Dermis microvascular lymphatic vessel endothelial cell (primary cell): ENCODE measurements around the gene AP3D1. TPM values are rescaled to one million over a fixed set of nuclear protein-coding genes. Genes with fewer than 3 reads are reported as not detected.
"Not testable (repeated sequence)": the region's sequence is repeated elsewhere in the genome, so short reads cannot be mapped to it uniquely, and the experiment has no call there.

Experiments
- DNase-seq, 2 donors: peaks; one replicate each; pipeline versions ENCODE4 v3.0.0 to v3.0.0-alpha.2; 2010; ENCODE audit warnings: low read depth in 2 of 2
- total RNA-seq: library from RNA; depleted of rRNA; stranded (reverse); fragments of >200 nt; gene quantifications from 2 replicates; pipeline ENCODE4 v1.2.1, GENCODE V29; 2014

The AP3D1 gene
- total RNA-seq, 1 donor from 2014 or later = 57.6 TPM

DNA sequence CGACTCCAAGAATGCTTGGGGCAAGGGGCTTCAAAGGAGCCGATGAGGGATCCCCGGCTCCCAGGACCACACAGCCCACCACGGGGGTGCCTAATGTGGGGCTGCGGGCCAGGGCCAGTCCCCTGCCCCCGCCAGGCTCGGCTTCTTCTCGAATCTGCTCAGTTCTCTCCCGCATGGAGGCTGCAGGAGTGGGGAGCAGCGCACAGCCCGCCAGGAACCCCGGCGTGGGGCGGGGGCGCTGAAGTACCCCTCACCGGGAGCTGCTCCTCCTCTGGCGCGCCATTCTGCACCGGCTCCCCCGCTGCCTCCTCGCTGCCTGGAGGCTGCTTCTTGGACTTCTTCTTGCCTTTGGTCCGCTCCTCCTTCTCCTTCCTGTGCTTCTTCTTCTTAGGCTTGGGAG lies 39.9 kb downstream of the AP3D1 start:
- no peak for DNase-seq

DNA sequence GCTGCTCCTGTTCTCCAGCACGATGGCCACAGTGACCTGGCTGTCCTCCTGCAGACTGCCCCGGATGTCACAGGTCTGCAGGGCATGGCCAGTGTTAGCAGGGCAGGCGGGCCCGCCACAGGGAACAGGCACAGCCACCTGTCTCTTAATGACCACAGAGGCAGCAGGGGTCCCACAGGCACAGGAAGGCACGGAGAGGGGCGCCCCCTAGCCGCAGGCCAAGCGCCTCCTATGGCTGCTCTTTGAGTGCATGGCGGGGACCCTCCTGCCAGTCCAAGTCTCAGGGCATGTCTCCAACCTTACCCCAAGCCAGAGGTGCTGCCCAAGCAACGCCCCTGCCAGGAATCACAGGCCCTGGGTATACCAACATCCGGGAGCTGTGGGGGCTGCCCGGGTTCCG lies 40.5 kb downstream of the AP3D1 start:
- DNase-seq = no peak

DNA sequence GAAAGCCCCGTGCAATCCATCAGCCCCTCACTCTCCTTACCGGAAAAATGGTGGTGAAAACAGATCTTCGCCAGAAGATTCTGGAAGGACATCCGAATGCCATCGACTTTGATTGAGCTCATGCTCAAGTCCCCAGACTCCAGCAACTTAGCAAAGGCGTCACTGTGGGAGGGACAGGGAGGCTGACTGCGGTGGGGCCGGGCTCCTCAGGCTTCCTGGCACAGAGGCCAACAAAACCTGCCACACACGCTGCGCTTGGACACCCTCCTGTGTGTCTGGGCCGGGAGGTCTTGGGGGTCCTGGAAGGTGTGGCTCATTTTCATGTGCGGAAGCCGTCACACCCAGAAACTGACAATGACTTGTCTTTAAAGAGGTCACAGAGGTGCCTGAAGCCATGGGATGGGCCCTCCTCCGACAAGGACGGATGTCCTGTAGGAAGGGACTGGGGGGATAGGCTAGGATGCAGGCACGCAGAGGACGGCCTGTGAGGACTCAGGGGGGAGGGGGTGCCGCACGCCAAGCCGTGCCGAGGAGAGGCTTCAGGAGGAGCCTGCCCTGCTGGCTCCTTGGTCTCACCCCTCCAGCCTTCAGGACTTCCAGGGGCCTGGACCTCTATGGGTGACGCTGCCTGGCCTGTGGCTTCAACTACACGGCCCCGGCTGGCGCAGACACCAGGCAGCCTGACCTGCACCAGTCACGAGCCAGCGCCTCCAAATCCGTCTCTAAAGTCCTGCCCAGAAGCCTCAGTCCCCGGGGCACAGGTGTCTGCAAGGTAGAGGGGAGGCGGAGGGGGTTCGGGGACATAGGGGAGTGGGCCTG lies 42.1 kb downstream of the AP3D1 start:
- no peak for DNase-seq

DNA sequence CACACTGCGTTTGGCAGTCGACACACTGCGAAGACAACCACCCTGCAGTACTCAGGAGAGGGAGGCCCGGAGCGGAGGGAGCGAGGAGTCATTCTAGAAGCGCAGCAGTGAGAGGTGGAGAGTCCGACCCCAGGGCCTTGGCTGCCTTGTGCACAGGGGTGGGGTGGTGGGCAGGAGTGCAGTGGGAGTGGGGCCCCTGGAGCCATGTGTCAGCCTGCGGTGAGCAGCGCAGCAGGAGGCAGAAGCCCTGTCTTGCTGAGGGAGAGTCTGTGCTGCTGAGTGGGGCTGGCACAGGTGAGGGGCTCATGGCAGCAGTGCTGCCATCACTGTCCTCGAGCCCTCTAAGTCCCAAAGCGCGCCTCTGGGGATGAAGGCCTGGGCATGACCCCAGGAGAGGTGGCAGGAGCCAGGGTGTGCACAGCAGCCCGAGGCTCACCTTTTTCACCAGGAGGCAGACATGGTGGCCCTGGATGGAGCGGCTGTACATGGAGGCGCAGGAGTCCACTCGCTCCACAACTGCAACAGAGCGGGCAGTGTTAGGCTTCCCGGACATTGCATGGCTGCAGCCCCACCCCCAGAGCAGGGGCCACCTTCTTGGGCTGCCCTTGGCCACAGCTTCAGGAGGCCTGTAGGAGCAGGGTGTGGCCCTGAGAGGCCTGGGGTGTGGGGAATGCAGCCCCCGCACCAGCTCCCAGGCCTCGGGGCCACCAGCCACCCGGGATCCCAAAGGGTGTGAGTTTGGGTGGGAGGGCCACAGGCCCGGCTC lies 42.9 kb downstream of the AP3D1 start:
- DNase-seq = no peak

- DNase-seq = no peak
Measured at GRCh38 chr19:2103045-2103707, 48.2 kb downstream of the AP3D1 start.

GRCh38 chr19:2101417-2102335 lies 49.7 kb downstream of the AP3D1 start:
- DNase-seq = no peak

DNA sequence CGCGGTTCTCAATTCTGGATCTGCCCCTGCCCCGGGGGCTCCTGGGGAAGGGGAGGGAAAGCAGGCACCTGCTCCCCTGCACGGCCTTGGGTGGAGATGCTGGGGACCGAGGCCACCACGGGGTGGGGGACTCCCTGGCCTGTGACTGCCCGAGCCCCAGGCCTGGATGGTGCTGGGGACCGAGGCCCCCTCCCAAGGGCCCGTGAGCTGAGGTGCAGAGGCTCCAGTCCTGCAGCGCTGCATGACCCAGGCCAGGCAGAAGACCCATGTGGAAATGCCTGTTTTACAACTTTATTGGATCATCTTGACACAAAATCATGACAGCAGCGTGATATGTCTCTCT lies 50.7 kb downstream of the AP3D1 start:
- DNase-seq = no peak

- no peak for DNase-seq
Measured at GRCh38 chr19:2099937-2100718, 51.2 kb downstream of the AP3D1 start.

DNA sequence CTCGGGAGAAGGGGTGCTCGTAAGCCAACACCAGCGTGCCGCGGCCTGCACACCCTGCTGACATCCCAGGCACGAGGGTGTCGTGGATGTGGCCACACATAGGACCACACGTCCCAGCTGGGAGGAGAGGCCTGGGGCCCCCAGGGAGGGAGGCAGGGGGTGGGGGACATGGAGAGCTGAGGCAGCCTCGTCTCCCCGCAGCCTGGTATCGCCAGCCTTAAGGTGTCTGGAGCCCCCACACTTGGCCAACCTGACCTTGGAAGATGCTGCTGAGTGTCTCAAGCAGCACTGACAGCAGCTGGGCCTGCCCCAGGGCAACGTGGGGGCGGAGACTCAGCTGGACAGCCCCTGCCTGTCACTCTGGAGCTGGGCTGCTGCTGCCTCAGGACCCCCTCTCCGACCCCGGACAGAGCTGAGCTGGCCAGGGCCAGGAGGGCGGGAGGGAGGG lies 52.3 kb downstream of the AP3D1 start:
- DNase-seq = no peak

DNA sequence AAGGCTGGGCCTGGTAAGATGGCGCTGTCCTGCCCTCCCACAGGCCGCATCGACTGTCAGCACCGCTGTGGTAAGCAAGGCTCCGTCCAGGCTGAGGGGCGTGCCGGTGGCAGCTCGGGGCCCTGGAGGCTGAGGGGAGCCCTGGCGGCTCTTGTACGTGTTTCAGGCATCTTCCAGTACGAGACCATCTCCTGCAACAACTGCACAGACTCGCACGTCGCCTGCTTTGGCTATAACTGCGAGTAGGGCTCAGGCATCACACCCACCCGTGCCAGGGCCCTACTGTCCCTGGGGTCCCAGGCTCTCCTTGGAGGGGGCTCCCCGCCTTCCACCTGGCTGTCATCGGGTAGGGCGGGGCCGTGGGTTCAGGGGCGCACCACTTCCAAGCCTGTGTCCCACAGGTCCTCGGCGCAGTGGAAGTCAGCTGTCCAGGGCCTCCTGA lies 53.5 kb downstream of the AP3D1 start:
- DNase-seq = no peak

GRCh38 chr19:2097203-2097885 lies 54.0 kb downstream of the AP3D1 start:
- DNase-seq = no peak

GRCh38 chr19:2096480-2097202 lies 54.7 kb downstream of the AP3D1 start, which contains the start of gene IZUMO4:
Gene IZUMO4 (plus strand): TSS chr19:2096915. CDS start chr19:2096946, 31 bp downstream.
- peak; percentile 89 to 98 for DNase-seq

DNA sequence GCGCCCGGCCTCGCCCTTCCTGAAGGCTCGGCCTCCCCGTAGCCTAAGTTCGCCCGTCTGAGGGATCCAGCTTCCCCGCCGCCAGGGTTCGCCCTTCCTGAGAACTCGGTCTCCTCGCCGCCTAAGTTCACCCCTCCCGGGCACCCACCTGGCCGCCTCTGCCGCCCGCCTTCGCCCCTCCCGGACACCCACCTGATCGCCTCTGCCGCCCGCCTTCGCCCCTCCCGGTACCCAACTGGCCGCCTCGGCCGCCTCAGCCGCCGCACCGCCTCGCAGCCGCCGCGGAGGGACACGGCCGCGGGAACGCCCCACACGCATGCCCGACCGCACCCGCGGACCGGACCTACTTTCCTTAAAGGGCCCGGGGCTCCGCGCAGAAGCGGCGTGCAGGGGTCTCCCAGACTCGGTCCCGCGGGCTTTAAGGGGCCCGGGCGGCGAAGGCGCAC lies 55.3 kb downstream of the AP3D1 start, which contains the start of gene MOB3A:
Gene MOB3A (minus strand): TSS at position 293 of the 446 bp plus-strand sequence. CDS start 17,766 bp downstream, outside the sequence.
- DNase-seq = peak; percentile 81 to 93

DNA sequence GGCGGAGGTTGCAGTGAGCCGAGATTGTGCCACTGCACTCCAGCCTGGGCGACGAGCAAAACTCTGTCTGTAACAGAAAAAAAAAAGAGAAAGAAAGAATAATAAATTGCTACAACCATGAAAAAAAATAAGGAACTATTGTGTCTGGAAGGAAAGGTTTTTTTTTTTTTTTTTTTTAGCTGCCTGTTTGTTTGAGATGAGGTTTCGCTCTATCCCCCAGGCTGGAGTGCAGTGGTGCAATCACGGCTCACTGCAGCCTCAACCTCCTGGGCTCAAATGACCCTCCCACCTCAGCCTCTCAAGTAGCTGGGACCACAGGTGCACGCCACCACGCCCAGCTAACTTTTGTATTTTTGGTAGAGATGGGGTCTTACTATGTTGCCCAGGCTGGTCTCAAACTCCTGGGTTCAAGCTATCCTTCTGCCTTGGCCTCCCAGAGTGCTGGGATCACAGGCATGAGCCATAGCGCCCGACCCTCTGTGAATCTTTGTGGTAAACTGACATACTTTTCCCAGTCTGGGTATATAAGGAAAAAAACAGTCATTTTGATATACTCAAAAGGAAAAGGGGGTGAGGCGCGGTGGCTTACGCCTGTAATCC lies 59.3 kb downstream of the AP3D1 start:
- DNase-seq = not testable (repeated sequence)

DNA sequence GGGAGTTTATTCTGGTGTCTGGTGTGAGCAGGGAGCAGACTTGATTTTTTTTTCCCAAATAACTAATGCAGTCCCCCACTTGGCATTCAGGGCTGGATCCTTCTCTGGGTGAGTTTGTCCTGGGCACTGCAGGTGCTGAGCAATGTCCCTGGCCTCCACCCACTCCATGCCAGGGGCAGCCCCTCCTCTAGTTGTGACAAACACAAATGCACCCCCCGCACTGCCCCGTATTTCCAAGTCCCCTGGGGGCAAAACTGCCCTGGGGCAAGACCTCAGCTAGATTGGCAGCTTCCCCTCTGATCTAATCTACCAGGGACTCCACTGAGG lies 61.7 kb downstream of the AP3D1 start:
- DNase-seq = no peak

GRCh38 chr19:2089001-2089711 lies 62.2 kb downstream of the AP3D1 start:
- DNase-seq = peak; percentile 60 to 81

DNA sequence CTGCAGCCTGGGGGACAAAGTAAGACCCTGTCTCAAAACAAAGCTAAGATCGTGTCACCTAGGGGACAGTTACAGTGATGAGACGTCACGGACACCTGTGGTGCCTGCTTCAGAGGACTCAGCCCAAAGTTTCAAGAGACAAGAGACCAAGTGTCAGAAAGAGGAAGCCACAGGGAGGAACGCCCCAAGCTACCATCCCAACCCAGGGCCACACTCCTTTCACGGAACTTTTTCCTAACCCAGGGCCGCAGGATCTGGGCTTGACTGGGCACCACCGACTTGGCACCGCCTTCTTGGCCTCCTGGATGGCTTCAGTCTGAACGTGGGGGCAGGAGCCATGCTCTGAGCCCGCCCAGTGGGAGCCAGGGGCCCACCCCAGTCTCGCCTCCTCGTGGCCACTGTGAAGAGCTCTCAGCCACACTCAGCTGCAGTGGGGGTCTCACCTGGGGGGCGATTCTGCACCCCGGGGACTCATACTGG lies 63.7 kb downstream of the AP3D1 start:
- no peak for DNase-seq
